Natural killer cell treated with Interleukin-12 subunit alpha and Interleukin-12 subunit beta and Interleukin-15 and Interleukin-18, amount 100 ng/mL, for 72 hours (primary cell): Measurements from ENCODE around the gene DRICH1. TPM values are rescaled to one million over a fixed set of nuclear protein-coding genes. Genes with fewer than 3 reads are reported as not detected.
A peak's percentile ranks its signal among the peaks of the same experiment; 100 is the strongest.
"Not testable (repeated sequence)": the region's sequence is repeated elsewhere in the genome, so short reads cannot be mapped to it uniquely, and the experiment has no call there.

Experiments used
- ATAC-seq, 2 donors: fragments of 150-1000 bp; cut with Tn5 transposase in 1 of 2; sonication (Bioruptor Pico), chemical (Tn5 transposase) in 1 of 2; 2 replicates each; pipeline ENCODE4 v1.10.0; 2021
- DNase-seq: peaks from one replicate; pipeline ENCODE4 v3.0.0; 2022; ENCODE audit warnings: low spot score
- H3K27ac Mint-ChIP-seq, 2 donors: 1 replicate in 1 of 2; 2 replicates in 1 of 2; pipeline ENCODE4 v1.8.0; 2022; ENCODE audit warnings: mixed read lengths in 2 of 2, mild to moderate bottlenecking in 1 of 2, moderate library complexity in 1 of 2
- H3K27me3 Mint-ChIP-seq, 2 donors: 1 replicate in 1 of 2; 2 replicates in 1 of 2; pipeline ENCODE4 v1.8.0; 2022; ENCODE audit warnings: mixed read lengths in 2 of 2
- H3K36me3 Mint-ChIP-seq: one replicate; pipeline ENCODE4 v1.8.0; 2022; ENCODE audit warnings: mixed read lengths
- H3K4me1 Mint-ChIP-seq, 2 donors: 1 replicate in 1 of 2; 2 replicates in 1 of 2; pipeline ENCODE4 v1.8.0; 2022; ENCODE audit warnings: low read depth in 2 of 2, mixed read lengths in 2 of 2, mild to moderate bottlenecking in 1 of 2
- H3K4me3 Mint-ChIP-seq: one replicate; pipeline ENCODE4 v1.8.0; 2022; ENCODE audit warnings: mixed read lengths
- H3K9me3 Mint-ChIP-seq: 2 replicates; pipeline ENCODE4 v1.8.0; 2022; ENCODE audit warnings: mixed read lengths
- total RNA-seq, 2 donors: library from RNA; stranded (reverse); gene quantifications; one replicate each; pipeline ENCODE4 v1.2.3, GENCODE V29; 2022

DRICH1 gene
- total RNA-seq, 2 donors from 2014 or later, result 1.5 to 2.0 TPM

- H3K4me1 Mint-ChIP-seq, result no peaks in the 10 kb centered on the region
- ATAC-seq, result no peak
- no peaks in the 10 kb centered on the region for H3K9me3 Mint-ChIP-seq
- peaks cover 7 to 19% of the 10 kb centered on the region in 2 donors for H3K27me3 Mint-ChIP-seq
- H3K27ac Mint-ChIP-seq, result no peak overlapping the region
- no peak overlapping the region for H3K4me3 Mint-ChIP-seq
- no peaks in the 10 kb centered on the region for H3K36me3 Mint-ChIP-seq
- DNase-seq, result no peak
Observed at GRCh38 chr22:23575601-23576000, 56.5 kb downstream of the DRICH1 start.

DNA sequence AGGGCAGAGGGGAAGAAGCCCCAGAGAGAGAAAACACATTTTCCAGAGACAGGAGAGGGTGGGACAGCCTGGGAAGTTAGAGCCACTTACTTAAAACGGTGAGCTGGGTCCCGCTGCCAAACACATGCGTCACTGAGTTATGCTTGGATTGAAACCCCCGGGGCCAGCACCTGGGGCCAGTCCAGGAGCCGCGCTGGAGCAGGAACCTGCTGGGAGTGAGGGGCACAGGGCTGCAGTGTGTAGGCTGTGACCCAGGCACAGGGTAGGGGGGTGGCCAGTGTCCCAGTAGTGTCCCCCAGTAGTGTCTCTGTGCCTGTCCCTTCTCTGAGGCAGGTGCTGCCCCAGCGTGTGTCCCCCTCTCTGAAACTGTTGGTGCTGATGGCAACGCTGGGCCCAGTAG, 57.2 kb downstream of the DRICH1 start:
- Mint-ChIP-seq H3K27me3 (peaks cover 7 to 19% of the 10 kb centered on the region in 2 donors), H3K4me3 (no peak overlapping the region), H3K27ac (no peak overlapping the region), H3K4me1 (no peaks in the 10 kb centered on the region), H3K9me3 (no peaks in the 10 kb centered on the region), H3K36me3 (no peaks in the 10 kb centered on the region)
- no peak for DNase-seq
- ATAC-seq, result peak in 1 of 2 donors; percentile 36

- DNase-seq, result no peak
- ATAC-seq, result peak in 1 of 2 donors; percentile 21
- no peak overlapping the region for H3K27ac Mint-ChIP-seq
- H3K4me3 Mint-ChIP-seq, result no peak overlapping the region
- no peaks in the 10 kb centered on the region for H3K9me3 Mint-ChIP-seq
- no peaks in the 10 kb centered on the region for H3K4me1 Mint-ChIP-seq
- H3K27me3 Mint-ChIP-seq, result peaks cover 7 to 19% of the 10 kb centered on the region in 2 donors
- no peaks in the 10 kb centered on the region for H3K36me3 Mint-ChIP-seq
Observed at GRCh38 chr22:23574371-23574811, 57.7 kb downstream of the DRICH1 start.

DNA sequence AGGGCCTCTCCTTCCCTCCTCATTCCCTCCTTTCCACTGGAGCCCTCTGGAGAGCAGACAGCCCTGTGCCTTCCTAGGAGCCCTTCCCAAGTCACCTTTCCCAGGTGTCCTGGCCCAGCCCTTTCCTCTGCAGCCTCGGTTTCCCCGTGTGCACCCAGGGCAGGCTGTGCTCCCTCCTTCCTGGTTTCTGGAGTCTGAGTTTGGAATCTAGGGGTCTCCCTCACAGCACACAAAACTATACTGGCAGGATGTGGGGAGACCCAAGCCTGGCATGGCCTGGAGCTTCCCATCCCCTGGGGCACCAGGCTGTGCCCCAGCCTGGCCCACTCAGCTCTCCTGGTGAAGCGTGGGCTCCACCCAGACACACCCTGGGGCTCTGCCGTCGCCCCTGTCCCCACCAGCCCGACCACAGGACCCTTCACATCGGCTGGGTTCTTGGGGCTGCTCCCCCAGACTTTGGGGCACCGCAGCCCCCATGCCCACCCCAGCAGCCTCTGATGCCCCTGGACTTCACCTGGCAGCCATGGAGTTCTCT, 58.4 kb downstream of the DRICH1 start:
- not testable (repeated sequence) for H3K4me1 Mint-ChIP-seq, H3K36me3 Mint-ChIP-seq, H3K4me3 Mint-ChIP-seq, DNase-seq, H3K9me3 Mint-ChIP-seq, ATAC-seq, H3K27ac Mint-ChIP-seq
- H3K27me3 Mint-ChIP-seq, result peaks cover 7 to 19% of the 10 kb centered on the region in 2 donors

DNA sequence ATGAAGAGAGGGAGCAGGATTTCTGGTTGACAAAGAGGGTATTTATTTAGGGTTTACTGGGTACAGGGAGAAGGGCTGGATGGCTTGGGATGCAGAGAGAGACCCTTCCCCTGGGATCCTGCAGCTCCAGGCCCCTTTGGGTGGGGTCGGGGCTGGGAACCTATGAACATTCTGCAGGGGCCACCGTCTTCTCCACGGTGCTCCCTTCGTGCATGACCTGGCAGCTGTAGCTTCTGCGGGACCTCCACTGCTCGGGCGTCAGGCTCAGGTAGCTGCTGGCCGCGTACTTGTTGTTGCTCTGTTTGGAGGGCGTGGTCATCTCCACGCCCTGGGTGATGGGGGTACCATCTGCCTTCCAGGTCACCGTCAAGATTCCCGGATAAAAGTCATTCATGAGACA, 59.0 kb downstream of the DRICH1 start:
- not testable (repeated sequence) for H3K27ac Mint-ChIP-seq, DNase-seq, H3K9me3 Mint-ChIP-seq, ATAC-seq, H3K4me3 Mint-ChIP-seq, H3K36me3 Mint-ChIP-seq, H3K4me1 Mint-ChIP-seq
- peaks cover 7 to 19% of the 10 kb centered on the region in 2 donors for H3K27me3 Mint-ChIP-seq

DNA sequence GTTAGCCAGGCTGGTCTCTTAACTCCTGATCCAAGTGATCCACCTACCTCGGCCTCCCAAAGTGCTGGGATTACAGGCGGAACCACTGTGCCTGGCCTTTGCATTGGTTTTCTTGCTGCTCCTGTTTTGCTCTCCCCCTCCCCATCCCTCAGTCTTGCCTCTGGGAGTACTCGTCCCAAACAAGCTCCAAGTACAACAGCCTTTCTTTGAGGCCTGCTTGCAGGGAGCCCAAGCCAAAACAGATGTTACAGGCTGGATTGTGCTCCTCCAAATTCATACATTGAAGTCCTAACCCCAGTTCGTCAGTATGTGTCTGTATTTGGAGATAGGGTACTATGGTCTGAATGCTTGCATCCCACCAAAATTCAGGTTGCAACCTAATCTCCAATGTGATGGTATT, 60.6 kb downstream of the DRICH1 start:
- no peaks in the 10 kb centered on the region for H3K9me3 Mint-ChIP-seq
- peaks cover 15 to 19% of the 10 kb centered on the region in 2 donors for H3K27me3 Mint-ChIP-seq
- ATAC-seq, result no peak
- no peaks in the 10 kb centered on the region for H3K36me3 Mint-ChIP-seq
- H3K4me3 Mint-ChIP-seq, result no peak overlapping the region
- no peak overlapping the region for H3K27ac Mint-ChIP-seq
- DNase-seq, result no peak
- no peaks in the 10 kb centered on the region for H3K4me1 Mint-ChIP-seq

DNA sequence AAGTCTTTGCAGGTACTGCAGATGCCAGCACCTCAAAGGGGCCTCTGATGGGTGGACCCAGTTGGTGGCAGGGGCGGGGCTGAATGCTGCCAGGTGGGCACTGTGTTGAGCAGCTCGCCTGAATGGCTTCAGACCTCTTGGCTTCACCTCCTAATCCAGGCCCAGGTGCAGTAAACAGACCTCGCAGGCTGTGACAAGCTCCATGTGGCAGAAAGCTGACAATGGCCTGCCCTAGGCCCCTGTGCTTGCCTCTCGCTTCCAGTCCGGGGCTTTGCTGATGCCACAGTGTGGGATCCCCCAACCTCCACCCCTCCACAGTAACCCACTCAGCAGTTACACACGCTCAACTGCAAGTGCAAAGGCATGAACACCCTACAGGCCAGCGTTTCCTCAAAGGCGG, 61.4 kb downstream of the DRICH1 start:
- DNase-seq, result no peak
- Mint-ChIP-seq H3K36me3 (no peaks in the 10 kb centered on the region), H3K4me3 (no peak overlapping the region), H3K27ac (no peak overlapping the region), H3K9me3 (no peaks in the 10 kb centered on the region), H3K4me1 (peaks cover 2 to 3% of the 10 kb centered on the region in 2 donors), H3K27me3 (peaks cover 11 to 14% of the 10 kb centered on the region in 2 donors)
- ATAC-seq, result no peak

GRCh38 chr22:23569716-23570115, 62.4 kb downstream of the DRICH1 start:
- Mint-ChIP-seq H3K27ac (no peak overlapping the region), H3K27me3 (peaks cover 5 to 13% of the 10 kb centered on the region in 2 donors), H3K4me3 (no peak overlapping the region), H3K4me1 (peaks cover 5 to 6% of the 10 kb centered on the region in 2 donors), H3K9me3 (no peaks in the 10 kb centered on the region), H3K36me3 (no peaks in the 10 kb centered on the region)
- no peak for DNase-seq
- no peak for ATAC-seq

DNA sequence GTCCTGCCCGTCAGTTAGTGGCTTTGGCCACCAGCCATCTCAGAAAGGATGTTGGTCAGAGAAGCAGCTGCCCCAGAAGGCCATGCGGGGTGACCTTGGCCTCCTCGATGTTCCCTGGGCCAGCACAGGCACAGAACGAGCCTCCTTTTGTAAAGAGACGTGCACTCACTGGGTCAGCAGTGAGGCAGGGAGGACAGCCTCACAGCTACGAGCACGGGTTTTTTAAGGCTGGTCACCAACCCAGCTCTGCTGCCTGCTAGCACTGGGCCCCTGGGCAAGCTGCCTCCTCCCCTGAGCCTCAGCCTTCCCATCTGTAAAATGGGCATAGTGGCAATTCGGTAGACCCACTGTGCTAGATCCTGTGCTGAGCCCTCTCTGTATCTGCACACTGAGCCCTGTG, 62.8 kb downstream of the DRICH1 start:
- Mint-ChIP-seq H3K27me3 (peaks cover 5 to 13% of the 10 kb centered on the region in 2 donors), H3K36me3 (no peaks in the 10 kb centered on the region), H3K4me1 (peaks cover 5 to 6% of the 10 kb centered on the region in 2 donors)

DNA sequence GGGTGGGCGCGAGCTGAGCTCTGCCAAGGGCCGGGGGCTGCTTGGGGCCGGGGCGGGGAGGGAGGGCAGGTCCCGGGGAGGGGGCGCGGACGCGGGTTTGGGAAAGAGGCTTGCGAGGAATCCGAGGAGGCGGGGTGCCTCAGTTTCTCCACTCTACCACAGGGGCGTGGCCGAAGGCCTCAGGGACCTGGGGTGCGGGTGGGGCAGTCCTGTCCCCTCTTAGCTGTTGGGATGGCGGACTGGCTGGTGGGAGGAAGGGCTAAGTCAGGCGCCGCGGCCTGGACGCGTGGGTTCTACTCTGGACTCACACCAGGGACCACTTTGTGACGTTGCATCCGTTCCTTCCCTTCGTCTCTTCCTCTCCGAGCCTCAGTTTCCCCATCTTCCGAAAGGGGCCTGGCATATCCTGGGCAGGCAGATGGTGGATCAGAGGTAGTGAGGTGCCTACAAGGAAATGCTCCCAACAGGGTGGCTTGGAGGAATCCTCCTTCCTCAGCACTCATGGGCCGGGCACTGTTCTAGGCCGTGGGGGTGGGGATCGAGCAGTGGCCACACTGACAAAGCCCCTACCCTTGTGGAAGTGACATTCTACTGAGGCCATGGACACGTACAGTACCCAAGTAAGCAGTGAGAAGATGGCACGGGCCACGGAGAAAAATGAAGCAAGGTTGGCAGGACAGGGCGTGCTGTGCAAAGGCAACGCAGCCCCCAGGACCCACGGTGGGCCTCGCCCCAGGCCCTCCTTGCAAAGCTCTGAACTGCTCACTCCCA, 65.2 kb downstream of the DRICH1 start:
- H3K36me3 Mint-ChIP-seq, result no peaks in the 10 kb centered on the region
- H3K4me3 Mint-ChIP-seq, result peak overlapping the region; percentile 36
- ATAC-seq (no peak), DNase-seq (no peak)
- H3K9me3 Mint-ChIP-seq, result no peaks in the 10 kb centered on the region
- peaks cover 5 to 13% of the 10 kb centered on the region in 2 donors for H3K27me3 Mint-ChIP-seq
- H3K4me1 Mint-ChIP-seq, result peaks cover 5 to 6% of the 10 kb centered on the region in 2 donors
- no peak overlapping the region for H3K27ac Mint-ChIP-seq

More for the DNA sequence above, 62.8 kb downstream of the DRICH1 start:
- Mint-ChIP-seq H3K27ac (no peak overlapping the region), H3K9me3 (no peaks in the 10 kb centered on the region), H3K4me3 (no peak overlapping the region)
- ATAC-seq (no peak), DNase-seq (no peak)

GRCh38 chr22:23565915-23566704, 66.0 kb downstream of the DRICH1 start:
- no peaks in the 10 kb centered on the region for H3K36me3 Mint-ChIP-seq
- no peak for DNase-seq
- H3K4me1 Mint-ChIP-seq, result peaks cover 5 to 6% of the 10 kb centered on the region in 2 donors
- ATAC-seq, result peak in 1 of 2 donors; percentile 25
- H3K9me3 Mint-ChIP-seq, result no peaks in the 10 kb centered on the region
- H3K4me3 Mint-ChIP-seq, result peak overlapping the region; percentile 65
- peak overlapping the region in 1 of 2 donors; percentile 16 for H3K27ac Mint-ChIP-seq
- H3K27me3 Mint-ChIP-seq, result peaks cover 5 to 13% of the 10 kb centered on the region in 2 donors

- Mint-ChIP-seq H3K4me1 (peaks cover 5 to 6% of the 10 kb centered on the region in 2 donors), H3K4me3 (peak overlapping the region; percentile 65), H3K36me3 (no peaks in the 10 kb centered on the region), H3K9me3 (no peaks in the 10 kb centered on the region), H3K27ac (peak overlapping the region in 1 of 2 donors; percentile 16), H3K27me3 (peaks cover 5 to 13% of the 10 kb centered on the region in 2 donors)
- peak in 1 of 2 donors; percentile 56 for ATAC-seq
- no peak for DNase-seq
Observed at GRCh38 chr22:23565305-23565914, 66.7 kb downstream of the DRICH1 start.

- no peak overlapping the region for H3K27ac Mint-ChIP-seq
- H3K27me3 Mint-ChIP-seq, result peaks cover 5 to 13% of the 10 kb centered on the region in 2 donors
- peaks cover 5 to 6% of the 10 kb centered on the region in 2 donors for H3K4me1 Mint-ChIP-seq
- no peak overlapping the region for H3K4me3 Mint-ChIP-seq
- H3K36me3 Mint-ChIP-seq, result no peaks in the 10 kb centered on the region
- DNase-seq (no peak), ATAC-seq (no peak)
- H3K9me3 Mint-ChIP-seq, result no peaks in the 10 kb centered on the region
Observed at GRCh38 chr22:23564276-23564675, 67.8 kb downstream of the DRICH1 start.
